ENCODE results near the gene C12orf57. TPM values are rescaled to one million over a fixed set of nuclear protein-coding genes. Genes with fewer than 3 reads are reported as not detected.

Gene C12orf57
- total and polyA plus RNA-seq, 2 experiments from 2014 or later, result 204 to 262 TPM

DNA sequence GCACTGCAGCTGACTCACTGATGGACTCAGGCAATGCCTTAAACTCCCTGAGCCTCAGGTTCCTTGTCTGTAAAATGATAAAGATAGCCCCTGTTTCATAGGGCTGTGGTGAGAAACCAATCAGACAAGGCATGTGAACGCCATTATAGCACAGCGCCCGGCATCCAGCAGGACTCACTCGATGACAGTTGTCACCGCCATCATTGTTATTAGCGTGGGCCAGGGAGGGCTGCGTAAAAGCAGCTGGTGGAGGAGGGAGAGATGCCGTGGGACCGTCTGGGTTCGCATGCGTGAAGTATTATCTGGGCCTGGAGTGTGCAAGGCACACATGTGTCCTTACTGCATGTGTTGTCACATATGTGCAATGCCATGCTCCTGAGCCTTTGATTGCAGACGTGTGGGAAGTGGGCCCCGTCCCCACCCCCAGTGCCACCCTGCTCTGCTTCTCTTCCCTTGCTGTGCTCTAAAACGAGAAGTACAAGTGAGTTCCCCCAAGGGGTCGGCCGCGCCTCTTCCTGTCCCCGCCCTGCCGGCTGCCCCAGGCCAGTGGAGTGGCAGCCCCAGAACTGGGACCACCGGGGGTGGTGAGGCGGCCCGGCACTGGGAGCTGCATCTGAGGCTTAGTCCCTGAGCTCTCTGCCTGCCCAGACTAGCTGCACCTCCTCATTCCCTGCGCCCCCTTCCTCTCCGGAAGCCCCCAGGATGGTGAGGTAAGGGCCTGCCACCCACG is 7.2 kb downstream of the C12orf57 start, which contains the start of gene PTPN6:
Gene PTPN6 (plus strand): TSS at position 546 of the 730 bp plus-strand sequence. CDS start 157 bp downstream, at position 703.
- TF ChIP-seq EZH2 (IDR thresholded peaks at IDR 0.05; ENCODE audit: low read depth, unreplicated experiment) (no peak), EZH2phosphoT487 (IDR thresholded peaks at IDR 0.05; ENCODE audit: unreplicated experiment) (no peak), ZNF114 (CRISPR knock-in tag; IDR thresholded peaks at IDR 0.05) (no peak), JUNB (IDR thresholded peaks at IDR 0.05; ENCODE audit: unreplicated experiment) (no peak), ZNF331 (CRISPR knock-in tag; IDR thresholded peaks at IDR 0.05; ENCODE audit: low read depth) (no peak)
- TF ChIP-seq, protein P1, sequence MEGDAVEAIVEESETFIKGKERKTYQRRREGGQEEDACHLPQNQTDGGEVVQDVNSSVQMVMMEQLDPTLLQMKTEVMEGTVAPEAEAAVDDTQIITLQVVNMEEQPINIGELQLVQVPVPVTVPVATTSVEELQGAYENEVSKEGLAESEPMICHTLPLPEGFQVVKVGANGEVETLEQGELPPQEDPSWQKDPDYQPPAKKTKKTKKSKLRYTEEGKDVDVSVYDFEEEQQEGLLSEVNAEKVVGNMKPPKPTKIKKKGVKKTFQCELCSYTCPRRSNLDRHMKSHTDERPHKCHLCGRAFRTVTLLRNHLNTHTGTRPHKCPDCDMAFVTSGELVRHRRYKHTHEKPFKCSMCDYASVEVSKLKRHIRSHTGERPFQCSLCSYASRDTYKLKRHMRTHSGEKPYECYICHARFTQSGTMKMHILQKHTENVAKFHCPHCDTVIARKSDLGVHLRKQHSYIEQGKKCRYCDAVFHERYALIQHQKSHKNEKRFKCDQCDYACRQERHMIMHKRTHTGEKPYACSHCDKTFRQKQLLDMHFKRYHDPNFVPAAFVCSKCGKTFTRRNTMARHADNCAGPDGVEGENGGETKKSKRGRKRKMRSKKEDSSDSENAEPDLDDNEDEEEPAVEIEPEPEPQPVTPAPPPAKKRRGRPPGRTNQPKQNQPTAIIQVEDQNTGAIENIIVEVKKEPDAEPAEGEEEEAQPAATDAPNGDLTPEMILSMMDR (conservative IDR thresholded peaks at IDR 0.05; ENCODE audit: low read depth in 2 of 2), result no peak
- TF ChIP-seq, protein P2, sequence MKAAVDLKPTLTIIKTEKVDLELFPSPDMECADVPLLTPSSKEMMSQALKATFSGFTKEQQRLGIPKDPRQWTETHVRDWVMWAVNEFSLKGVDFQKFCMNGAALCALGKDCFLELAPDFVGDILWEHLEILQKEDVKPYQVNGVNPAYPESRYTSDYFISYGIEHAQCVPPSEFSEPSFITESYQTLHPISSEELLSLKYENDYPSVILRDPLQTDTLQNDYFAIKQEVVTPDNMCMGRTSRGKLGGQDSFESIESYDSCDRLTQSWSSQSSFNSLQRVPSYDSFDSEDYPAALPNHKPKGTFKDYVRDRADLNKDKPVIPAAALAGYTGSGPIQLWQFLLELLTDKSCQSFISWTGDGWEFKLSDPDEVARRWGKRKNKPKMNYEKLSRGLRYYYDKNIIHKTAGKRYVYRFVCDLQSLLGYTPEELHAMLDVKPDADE (IDR thresholded peaks at IDR 0.05), result no peak
- TF ChIP-seq, protein P3, sequence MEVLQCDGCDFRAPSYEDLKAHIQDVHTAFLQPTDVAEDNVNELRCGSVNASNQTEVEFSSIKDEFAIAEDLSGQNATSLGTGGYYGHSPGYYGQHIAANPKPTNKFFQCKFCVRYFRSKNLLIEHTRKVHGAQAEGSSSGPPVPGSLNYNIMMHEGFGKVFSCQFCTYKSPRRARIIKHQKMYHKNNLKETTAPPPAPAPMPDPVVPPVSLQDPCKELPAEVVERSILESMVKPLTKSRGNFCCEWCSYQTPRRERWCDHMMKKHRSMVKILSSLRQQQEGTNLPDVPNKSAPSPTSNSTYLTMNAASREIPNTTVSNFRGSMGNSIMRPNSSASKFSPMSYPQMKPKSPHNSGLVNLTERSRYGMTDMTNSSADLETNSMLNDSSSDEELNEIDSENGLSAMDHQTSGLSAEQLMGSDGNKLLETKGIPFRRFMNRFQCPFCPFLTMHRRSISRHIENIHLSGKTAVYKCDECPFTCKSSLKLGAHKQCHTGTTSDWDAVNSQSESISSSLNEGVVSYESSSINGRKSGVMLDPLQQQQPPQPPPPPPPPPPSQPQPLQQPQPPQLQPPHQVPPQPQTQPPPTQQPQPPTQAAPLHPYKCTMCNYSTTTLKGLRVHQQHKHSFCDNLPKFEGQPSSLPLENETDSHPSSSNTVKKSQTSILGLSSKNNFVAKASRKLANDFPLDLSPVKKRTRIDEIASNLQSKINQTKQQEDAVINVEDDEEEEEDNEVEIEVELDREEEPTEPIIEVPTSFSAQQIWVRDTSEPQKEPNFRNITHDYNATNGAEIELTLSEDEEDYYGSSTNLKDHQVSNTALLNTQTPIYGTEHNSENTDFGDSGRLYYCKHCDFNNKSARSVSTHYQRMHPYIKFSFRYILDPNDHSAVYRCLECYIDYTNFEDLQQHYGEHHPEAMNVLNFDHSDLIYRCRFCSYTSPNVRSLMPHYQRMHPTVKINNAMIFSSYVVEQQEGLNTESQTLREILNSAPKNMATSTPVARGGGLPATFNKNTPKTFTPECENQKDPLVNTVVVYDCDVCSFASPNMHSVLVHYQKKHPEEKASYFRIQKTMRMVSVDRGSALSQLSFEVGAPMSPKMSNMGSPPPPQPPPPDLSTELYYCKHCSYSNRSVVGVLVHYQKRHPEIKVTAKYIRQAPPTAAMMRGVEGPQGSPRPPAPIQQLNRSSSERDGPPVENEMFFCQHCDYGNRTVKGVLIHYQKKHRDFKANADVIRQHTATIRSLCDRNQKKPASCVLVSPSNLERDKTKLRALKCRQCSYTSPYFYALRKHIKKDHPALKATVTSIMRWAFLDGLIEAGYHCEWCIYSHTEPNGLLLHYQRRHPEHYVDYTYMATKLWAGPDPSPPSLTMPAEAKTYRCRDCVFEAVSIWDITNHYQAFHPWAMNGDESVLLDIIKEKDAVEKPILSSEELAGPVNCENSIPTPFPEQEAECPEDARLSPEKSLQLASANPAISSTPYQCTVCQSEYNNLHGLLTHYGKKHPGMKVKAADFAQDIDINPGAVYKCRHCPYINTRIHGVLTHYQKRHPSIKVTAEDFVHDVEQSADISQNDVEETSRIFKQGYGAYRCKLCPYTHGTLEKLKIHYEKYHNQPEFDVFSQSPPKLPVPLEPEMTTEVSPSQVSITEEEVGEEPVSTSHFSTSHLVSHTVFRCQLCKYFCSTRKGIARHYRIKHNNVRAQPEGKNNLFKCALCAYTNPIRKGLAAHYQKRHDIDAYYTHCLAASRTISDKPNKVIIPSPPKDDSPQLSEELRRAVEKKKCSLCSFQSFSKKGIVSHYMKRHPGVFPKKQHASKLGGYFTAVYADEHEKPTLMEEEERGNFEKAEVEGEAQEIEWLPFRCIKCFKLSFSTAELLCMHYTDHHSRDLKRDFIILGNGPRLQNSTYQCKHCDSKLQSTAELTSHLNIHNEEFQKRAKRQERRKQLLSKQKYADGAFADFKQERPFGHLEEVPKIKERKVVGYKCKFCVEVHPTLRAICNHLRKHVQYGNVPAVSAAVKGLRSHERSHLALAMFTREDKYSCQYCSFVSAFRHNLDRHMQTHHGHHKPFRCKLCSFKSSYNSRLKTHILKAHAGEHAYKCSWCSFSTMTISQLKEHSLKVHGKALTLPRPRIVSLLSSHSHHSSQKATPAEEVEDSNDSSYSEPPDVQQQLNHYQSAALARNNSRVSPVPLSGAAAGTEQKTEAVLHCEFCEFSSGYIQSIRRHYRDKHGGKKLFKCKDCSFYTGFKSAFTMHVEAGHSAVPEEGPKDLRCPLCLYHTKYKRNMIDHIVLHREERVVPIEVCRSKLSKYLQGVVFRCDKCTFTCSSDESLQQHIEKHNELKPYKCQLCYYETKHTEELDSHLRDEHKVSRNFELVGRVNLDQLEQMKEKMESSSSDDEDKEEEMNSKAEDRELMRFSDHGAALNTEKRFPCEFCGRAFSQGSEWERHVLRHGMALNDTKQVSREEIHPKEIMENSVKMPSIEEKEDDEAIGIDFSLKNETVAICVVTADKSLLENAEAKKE (CRISPR knock-in tag; IDR thresholded peaks at IDR 0.05), result no peak
- no peaks in the 10 kb centered on the region for H4K20me1 ChIP-seq (replicated peaks; ENCODE audit: insufficient read depth)
- H3K36me3 ChIP-seq (ENCODE audit: insufficient read depth), result no peaks in the 10 kb centered on the region
- peaks cover 8% of the 10 kb centered on the region; the same call in 1 of the 2 replicates for H3F3A ChIP-seq (replicated peaks; ENCODE audit: low read depth)
- ATAC-seq, result no peak
- no peaks in the 10 kb centered on the region for H3K27me3 ChIP-seq (ENCODE audit: insufficient read depth)
- H3K4me3 ChIP-seq, result no peak within 1 kb of the TSS
- no peaks in the 10 kb centered on the region for H3K9me3 Mint-ChIP-seq
- no peak within 1 kb of the TSS for H3K4me3 Mint-ChIP-seq
- no peak within 1 kb of the TSS; the same call in 1 of the 2 replicates for H3K27ac Mint-ChIP-seq
- H3K79me2 ChIP-seq (replicated peaks; ENCODE audit: insufficient read depth), result no peaks in the 10 kb centered on the region
- H3K9me2 ChIP-seq (ENCODE audit: insufficient read depth), result no peaks in the 10 kb centered on the region
- DNase-seq (ENCODE audit: low spot score), result no peak
- H2AFZ ChIP-seq, result no peak within 1 kb of the TSS
- H3K4me2 ChIP-seq, result no peak within 1 kb of the TSS
- H3K4me1 Mint-ChIP-seq, result peaks cover 38% of the 10 kb centered on the region
- H3K27me3 Mint-ChIP-seq (ENCODE audit: insufficient read depth, low read depth, poor library complexity), result peaks cover 27% of the 10 kb centered on the region
- H3K36me3 Mint-ChIP-seq (ENCODE audit: low read depth), result no peaks in the 10 kb centered on the region
- peaks cover 18% of the 10 kb centered on the region for H3K4me1 ChIP-seq (ENCODE audit: insufficient read depth)
- no peak within 1 kb of the TSS for H3K27ac ChIP-seq (ENCODE audit: low read depth)
